AG09309 (cell line): ENCODE results near the gene EXT2.
A peak's percentile ranks its signal among the peaks of the same experiment; 100 is the strongest.

Source experiments
- DNase-seq: peaks from one replicate; pipeline ENCODE4 v3.0.0-alpha.2; 2010; ENCODE audit warnings: low read depth
- H3K4me3 ChIP-seq: 2 replicates; pipeline ENCODE4 v1.5.1; 2011; ENCODE audit warnings: mild to moderate bottlenecking, low read depth, low read length, moderate library complexity; ENCODE audit not compliant: control insufficient read depth
- TF ChIP-seq, protein P1 (sequence below): IDR thresholded peaks from 2 replicates; pipeline ENCODE4 v1.5.1; 2011; ENCODE audit warnings: mild to moderate bottlenecking, low read depth, low read length, inconsistent platforms; ENCODE audit not compliant: insufficient read depth, control insufficient read depth; ENCODE audit errors: missing control alignments

EXT2 gene

GRCh38 chr11:44243086-44243485 is 147.6 kb downstream of the EXT2 start:
- no peak overlapping the region for H3K4me3 ChIP-seq
- no peak for DNase-seq
- TF ChIP-seq, protein P1, sequence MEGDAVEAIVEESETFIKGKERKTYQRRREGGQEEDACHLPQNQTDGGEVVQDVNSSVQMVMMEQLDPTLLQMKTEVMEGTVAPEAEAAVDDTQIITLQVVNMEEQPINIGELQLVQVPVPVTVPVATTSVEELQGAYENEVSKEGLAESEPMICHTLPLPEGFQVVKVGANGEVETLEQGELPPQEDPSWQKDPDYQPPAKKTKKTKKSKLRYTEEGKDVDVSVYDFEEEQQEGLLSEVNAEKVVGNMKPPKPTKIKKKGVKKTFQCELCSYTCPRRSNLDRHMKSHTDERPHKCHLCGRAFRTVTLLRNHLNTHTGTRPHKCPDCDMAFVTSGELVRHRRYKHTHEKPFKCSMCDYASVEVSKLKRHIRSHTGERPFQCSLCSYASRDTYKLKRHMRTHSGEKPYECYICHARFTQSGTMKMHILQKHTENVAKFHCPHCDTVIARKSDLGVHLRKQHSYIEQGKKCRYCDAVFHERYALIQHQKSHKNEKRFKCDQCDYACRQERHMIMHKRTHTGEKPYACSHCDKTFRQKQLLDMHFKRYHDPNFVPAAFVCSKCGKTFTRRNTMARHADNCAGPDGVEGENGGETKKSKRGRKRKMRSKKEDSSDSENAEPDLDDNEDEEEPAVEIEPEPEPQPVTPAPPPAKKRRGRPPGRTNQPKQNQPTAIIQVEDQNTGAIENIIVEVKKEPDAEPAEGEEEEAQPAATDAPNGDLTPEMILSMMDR = no peak

DNA sequence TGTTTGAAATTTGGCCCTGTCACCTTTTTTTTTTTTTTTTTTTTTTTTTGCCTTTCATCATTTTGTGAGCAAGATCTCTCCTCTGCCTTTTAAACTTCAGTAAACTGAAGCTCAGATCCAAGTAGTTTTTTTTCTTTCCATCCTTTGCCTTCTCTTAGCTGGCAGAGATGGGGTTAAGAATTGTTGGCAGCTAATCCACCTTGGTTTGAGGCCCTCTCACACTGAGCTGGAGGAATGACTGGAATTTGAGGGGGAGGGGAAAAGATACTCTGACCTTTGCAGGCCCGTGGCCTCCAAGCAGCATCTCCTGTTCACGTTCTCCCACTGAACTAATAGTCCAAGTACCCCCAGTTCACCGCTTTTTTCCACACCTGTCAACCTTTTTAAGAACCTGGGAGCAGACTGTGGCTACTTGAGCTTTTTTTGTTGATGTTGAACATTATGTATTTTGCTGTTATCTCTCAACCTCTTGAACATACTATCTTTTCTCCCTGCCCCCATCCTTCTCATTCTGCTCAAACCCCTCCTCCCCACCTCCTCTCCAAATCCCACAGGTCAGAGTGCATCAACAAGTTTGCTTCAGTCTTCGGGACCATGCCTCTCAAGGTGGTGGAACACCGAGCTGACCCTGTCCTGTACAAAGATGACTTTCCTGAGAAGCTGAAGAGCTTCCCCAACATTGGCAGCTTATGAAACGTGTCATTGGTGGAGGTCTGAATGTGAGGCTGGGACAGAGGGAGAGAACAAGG is 148.3 kb downstream of the EXT2 start:
- no peak for DNase-seq
- TF ChIP-seq, protein P1 = no peak
- H3K4me3 ChIP-seq = no peak overlapping the region

GRCh38 chr11:44244639-44245310 is 149.3 kb downstream of the EXT2 start:
- TF ChIP-seq, protein P1 = no peak
- no peak overlapping the region for H3K4me3 ChIP-seq
- DNase-seq = no peak

GRCh38 chr11:44246726-44247125 is 151.2 kb downstream of the EXT2 start:
- no peak overlapping the region for H3K4me3 ChIP-seq
- DNase-seq = peak; percentile 59
- TF ChIP-seq, protein P1 = no peak

DNA sequence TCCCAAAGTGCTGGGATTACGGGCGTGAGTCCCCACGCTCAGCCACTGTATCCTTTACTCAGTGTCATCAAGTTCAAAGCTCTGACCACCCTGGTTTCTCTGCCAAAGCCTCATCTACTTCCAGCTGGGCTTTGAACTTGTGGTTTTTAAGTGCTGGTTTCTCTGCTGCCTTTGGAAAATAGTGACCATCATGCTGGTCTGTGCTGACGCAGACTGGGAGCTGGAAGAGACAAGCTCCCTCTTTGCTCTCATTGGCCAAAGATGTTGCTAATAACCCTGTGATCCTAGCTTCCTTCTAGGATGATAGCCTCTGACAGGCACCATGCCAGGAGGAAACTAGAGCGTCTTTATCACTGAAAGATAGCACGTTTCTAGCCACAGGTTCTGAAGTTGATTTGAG is 152.0 kb downstream of the EXT2 start:
- H3K4me3 ChIP-seq = no peak overlapping the region
- DNase-seq = no peak
- TF ChIP-seq, protein P1 = no peak

DNA sequence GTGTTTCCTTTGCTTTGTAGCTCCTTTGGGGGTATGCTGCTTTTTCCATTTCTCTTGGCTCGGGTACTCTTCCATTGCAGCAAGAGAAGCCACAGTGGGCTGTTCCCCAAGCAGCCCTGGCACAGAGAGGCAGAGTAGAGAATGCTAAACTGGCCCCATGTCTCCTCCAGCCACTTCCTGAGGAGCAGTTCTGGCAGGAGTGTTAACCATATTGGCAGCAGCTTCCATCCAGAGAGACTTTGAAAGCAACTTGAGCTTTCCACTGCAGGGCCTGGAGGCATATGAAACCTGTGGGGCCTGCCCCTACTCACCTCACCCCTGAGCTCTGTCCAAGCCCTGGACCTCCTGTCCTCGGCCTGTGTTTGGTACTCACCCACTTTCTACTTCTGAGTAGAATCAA is 152.6 kb downstream of the EXT2 start:
- no peak for DNase-seq
- no peak overlapping the region for H3K4me3 ChIP-seq
- TF ChIP-seq, protein P1 = no peak
